NCI-H1417 treated with DMSO at 0.1 percent for 48 hours (cell line): ENCODE measurements around the gene CDH1.
A peak's percentile ranks its signal among the peaks of the same experiment; 100 is the strongest.
"Not testable (repeated sequence)": the region's sequence is repeated elsewhere in the genome, so short reads cannot be mapped to it uniquely, and the experiment has no call there.

ENCODE experiments used
- DNase-seq: peaks from one replicate; lab custom pipeline; 2025; lab: John Stamatoyannopoulos, UW

The CDH1 gene

DNA sequence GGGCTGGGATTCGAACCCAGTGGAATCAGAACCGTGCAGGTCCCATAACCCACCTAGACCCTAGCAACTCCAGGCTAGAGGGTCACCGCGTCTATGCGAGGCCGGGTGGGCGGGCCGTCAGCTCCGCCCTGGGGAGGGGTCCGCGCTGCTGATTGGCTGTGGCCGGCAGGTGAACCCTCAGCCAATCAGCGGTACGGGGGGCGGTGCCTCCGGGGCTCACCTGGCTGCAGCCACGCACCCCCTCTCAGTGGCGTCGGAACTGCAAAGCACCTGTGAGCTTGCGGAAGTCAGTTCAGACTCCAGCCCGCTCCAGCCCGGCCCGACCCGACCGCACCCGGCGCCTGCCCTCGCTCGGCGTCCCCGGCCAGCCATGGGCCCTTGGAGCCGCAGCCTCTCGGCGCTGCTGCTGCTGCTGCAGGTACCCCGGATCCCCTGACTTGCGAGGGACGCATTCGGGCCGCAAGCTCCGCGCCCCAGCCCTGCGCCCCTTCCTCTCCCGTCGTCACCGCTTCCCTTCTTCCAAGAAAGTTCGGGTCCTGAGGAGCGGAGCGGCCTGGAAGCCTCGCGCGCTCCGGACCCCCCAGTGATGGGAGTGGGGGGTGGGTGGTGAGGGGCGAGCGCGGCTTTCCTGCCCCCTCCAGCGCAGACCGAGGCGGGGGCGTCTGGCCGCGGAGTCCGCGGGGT is at the start of gene CDH1:
TSS of gene CDH1 (plus strand) at position 247 of the 684 bp plus-strand sequence. CDS start at position 371, 124 bp downstream.
- DNase-seq: no peak

DNA sequence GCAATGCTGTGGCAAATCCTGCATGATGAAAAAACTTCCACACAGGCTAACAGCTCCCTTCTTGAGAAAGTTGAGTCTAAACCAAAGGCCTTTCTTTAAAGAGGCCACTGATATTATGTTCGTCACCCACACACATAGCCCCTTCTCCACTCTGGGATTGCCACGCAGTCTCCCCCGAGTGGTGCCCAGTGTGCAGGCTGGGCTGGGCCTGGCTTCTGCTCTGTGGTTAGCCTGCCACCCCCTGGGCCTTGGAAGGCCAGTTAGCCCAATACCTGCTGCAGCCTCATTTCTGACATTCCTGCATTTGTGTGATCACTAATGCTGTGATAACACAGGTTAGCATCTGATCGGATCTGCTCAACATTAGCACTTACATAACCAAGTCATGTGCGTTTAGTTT is 47.2 kb upstream of the CDH1 start:
- DNase-seq: no peak

DNA sequence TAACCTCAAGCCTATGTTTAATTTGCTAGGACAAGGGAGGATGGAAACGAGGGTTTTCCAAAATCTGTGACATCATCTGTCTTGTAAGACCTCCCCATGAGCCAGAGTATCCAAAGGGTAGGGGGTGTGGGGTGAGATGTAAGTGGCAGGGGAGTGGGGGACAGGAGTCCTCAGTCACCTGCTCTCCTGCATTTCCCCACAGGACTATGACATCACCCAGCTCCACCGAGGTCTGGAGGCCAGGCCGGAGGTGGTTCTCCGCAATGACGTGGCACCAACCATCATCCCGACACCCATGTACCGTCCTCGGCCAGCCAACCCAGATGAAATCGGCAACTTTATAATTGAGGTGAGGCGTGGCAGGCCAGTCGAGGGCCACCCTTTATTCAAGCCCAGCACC is 41.5 kb upstream of the CDH1 start:
- no peak for DNase-seq

DNA sequence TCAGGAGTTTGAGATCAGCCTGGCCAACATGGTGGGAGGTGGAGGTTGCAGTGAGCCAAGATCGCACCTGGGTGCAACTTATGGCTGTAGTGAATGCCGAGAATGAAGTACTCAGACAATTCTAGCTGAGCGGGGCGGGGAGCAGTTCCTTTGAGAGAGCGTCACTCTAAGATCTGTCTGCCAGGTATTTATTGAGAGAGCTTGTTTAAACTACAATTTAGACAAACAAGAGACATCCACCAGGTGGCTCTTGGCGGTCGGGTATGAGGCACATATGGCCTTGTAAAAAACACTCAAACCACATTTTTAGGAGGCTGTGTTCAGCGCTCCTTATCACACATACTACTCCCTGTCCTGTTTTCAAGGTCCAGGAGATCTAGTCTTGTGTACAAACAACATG is 40.6 kb upstream of the CDH1 start:
- DNase-seq: no peak

DNA sequence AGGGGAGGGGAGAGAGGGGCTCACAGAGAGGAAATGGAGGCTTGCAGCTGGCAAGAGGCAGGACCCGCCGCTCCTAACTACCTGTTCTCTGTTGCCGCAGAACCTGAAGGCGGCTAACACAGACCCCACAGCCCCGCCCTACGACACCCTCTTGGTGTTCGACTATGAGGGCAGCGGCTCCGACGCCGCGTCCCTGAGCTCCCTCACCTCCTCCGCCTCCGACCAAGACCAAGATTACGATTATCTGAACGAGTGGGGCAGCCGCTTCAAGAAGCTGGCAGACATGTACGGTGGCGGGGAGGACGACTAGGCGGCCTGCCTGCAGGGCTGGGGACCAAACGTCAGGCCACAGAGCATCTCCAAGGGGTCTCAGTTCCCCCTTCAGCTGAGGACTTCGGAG is 39.0 kb upstream of the CDH1 start:
- no peak for DNase-seq

DNA sequence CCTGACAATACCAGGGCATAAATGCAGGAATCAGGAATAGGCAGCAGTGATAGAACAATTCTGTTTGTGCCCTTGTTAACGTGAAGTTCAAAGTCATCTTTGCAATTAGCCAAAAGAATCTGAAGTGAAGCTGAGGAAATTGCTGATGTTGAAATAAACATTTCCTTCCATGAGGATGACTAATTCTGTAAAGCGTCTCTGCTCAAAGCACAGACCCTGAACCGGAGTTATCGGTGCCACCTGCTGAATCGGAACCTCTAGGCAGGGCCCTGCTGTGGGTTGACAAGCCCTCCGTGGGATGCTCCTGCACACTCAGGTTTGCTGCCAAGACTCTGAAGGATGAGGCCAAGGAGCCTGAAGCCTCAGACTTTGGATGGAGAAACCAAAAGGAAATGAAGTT is 37.0 kb upstream of the CDH1 start:
- no peak for DNase-seq

DNA sequence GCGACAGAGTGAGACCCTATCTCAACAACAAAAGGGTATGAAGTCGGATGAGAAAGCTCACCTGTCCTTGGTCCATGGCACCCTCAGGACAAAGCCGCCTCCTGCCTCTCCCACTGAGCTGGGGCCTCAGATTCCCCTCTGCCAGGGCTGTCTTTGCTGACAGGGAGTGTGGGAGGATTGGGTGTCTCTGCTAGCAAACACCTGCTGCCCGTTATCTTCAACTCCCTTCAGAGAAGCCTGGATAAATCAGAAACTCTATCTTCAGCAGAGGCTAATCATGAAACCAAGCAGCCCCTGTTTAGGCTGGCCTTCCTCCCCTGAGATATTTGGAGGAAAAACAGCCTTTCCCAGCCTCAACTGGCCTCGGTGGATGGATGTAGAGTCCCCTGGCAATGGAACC is 36.3 kb upstream of the CDH1 start:
- DNase-seq: no peak

DNA sequence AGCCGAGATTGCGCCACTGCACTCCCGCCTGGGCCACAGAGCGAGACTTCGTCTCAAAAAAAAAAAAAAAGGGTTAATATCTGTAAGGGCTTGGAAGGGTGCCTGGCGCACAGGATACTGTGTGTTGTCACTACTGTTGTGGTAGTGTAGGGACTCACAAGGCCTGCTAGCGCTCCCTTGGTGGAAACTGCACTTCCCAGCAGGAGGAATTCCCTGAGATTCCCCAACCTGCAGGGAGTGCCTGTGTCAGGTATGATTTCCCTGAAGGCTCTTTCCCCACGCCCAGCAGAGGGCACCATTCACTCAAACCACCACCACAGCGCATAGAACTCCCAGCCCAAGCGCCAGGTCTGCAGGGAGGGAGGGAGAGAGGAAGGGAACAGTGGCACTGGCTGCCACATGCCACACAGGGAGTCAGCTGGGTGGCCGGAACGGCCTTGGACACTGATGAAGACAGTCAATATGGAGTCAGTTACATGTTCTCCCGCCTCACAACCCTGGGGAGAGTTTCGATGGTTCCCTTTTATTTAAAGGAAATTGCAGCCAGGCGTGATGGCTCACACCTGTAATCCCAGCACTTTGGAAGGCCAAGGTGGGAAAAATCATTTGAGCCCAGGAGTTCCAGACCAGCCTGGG is 32.7 kb upstream of the CDH1 start:
- peak; percentile 36 for DNase-seq

DNA sequence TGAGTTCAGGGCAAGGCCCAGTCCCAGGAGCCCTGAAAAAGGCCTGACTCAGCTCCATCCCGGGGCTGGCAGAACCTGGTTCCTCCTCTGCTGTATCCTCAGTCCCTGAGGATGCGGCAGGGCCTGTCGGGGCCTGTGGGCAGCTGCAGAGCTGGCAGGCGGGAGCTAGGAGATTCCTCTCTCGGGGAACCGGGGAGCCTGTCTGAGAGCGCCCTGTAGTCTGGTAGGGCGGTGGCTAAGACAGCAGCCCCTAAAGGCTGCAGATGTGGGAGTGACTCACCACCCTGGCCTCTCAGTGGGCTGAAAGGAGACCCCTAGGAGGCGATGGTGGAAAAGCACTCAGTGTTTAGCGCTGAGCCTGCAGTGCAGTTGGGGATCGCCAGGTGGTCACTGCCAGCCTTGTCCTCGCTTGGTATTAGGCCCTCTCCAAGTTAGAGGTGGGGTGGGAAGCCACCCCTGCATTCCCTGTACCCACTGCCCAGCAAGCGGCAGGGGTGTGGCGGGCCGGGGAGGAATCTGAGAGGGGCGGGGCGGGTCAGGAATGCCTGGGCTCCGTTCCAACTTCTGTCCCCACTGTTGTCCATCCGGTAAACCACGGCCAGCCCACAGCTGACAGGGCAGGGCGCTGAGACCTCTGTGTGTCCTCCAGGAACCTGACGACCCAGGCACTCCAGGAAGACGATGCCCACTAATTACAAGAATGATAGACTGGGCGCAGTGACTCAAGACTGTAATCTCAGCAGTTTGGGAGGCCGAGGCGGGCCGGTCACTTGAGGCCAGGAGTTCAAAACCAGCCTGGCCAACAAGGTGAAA is 29.5 kb upstream of the CDH1 start:
- no peak for DNase-seq

DNA sequence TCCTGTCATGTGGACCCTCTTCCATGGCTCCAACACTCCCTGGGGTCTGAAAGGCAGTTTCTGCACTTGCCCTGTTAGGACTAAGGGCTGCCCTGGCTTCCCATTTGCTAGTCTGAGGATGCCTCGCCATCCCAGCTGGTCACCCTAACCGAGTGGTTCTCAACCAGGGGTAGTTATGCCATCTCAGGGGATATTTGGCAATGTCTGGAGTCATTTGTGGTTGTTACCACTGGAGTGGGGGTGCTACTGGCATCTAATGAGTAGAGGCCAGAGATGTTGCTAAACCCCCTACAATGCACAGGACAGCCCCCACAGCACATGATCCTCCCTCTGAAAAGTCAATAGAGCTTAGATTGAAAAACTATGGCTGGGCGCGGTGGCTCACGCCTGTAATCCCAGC is 26.9 kb upstream of the CDH1 start:
- DNase-seq: no peak

DNA sequence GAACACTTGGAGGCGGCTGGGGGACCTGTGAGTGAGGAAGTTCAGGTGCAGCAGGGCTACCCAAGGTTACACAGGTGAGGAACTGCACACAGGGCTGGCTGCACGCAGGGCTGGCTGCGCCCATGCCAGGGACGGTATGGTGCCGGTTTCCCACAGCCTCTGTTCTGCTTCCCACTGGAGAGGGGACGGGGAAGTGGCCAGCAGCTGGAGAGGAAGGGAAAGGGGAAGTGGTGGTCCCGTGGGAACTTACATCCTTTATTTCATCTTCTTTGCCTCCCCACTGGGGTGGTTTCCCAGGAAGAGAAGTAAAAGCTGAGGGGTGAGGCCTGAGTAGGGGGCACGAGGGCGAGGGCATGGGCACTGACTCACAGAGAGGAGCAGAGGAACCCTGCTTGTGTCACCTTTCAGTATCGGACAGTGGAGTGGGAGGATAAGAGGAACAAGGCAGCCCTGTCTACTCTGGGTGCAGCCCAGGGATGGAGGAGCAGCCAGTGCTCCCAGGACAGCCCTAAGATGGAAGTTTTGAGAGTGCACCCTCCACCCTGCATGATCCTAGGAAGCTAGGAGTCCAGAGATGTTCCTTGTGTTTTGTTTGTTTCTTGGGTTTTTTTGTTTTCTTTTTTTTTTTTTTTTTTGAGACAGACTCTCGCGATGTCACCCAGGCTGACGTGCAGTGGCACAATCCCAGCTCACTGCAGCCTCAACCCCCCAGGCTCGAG is 25.5 kb upstream of the CDH1 start:
- no peak for DNase-seq

DNA sequence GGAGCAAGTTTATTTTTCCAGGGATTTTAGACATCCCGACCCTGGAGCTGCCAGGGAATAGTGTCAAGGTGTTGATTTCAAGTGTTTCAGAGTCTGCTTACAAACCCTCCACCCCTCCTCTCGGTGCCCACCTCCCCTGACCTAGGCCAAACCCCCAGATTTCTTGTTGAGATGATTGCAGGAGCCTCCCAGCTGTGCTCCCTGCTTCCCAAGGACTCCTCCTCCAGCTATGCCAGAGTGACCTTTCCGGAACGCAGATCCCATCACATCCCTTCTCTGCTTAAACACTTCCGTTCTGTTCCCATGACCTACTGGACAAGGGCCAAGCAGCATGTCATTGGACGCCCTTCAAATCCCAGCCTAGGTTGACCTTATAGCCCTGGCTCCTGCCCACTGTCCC is 23.7 kb upstream of the CDH1 start:
- DNase-seq: no peak

DNA sequence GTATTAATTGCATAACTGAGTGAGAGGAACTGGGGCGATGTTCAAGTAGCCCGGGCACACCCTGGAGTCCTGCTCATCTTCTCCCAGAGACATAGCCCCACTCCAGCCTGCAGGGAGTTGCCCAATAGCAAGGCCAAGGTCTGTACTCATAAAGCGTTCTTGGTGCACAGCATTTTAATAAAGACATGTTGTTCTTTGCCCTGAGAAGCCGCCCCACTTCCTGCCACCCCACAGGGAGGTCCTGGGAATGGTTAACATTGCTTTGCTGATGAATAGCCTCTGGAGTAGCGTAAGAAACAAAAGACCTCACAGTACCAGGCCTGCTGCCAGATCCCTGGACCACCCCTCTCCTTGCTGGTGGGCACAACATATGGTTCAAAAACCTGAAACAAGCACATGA is 21.6 kb upstream of the CDH1 start:
- DNase-seq: no peak

DNA sequence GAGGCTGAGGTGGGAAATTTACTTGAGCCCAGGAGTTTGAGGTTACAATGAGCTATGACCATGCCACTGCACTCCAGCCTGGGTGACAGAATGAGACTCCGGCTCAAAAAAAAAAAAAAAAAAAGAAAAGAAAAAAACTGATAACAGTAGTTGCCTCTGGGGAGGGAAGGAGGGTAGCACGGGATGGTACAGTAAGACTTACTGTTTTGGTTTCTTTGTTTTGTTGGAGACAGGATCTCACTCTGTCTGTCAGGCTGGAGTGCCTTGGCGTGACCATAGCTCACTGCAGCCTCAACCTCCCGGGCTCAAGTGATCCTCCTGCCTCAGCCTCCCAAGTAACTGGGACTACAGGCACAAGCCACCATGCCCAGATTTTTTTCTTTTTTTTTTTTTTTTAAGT is 20.6 kb upstream of the CDH1 start:
- not testable (repeated sequence) for DNase-seq

DNA sequence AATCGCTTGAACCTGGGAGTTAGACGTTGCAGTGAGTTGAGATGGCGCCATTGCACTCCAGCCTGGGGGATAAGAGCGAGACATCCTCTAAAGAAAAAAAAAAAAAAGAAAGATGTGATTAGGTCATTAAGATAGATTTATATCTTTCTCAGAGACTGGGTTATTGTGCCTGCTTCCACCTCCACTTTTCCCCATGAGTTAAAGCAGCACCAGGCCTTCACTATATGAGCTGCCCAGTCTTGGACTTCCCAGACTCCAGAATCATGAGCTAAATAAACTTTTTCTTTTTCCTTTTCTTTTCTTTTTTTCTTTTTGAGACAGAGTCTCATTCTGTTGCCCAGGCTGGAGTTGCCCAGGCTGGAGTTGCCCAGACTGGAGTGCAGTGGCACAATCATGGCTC is 19.4 kb upstream of the CDH1 start:
- DNase-seq: no peak

DNA sequence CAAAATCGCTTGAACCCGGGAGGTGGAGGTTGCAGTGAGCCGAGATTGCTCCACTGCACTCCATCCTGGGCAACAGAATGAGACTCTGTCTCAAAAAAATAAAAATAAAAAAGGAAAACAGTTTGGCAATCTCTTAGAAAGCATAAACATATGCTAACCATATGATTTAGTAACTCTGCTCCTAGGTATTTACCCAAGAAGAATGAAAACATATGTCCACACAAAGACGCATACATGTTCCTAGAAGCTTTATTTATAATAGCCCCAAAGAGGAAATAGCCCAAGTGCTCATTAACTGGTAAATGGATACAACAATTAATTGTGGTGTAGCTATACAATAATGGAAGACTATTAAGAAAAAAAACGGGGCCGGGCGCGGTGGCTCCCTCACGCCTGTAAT is 18.5 kb upstream of the CDH1 start:
- DNase-seq: no peak

DNA sequence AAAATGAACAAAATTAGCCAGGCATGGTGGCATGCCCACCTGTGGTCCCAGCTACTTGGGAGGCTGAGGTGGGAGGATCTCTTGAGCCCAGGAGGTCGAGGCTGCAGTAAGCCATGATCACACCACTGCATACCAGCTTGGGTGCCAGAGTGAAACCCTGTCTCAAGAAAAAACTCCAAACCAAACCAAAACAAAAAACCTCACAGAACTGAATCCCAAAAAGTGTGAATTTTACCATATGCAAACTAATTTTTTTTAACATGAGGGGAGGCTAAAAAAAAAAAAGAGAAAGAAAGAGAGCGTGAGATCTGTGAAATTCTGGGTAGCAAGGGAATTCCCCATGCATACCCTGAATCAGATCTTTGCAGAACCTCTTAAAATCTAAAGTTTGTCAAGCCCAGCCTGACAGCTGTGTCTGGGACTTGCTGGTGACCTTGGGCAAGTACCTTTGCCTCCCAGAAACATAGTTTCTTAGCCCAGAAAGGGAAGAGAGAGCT is 17.1 kb upstream of the CDH1 start:
- DNase-seq: no peak

DNA sequence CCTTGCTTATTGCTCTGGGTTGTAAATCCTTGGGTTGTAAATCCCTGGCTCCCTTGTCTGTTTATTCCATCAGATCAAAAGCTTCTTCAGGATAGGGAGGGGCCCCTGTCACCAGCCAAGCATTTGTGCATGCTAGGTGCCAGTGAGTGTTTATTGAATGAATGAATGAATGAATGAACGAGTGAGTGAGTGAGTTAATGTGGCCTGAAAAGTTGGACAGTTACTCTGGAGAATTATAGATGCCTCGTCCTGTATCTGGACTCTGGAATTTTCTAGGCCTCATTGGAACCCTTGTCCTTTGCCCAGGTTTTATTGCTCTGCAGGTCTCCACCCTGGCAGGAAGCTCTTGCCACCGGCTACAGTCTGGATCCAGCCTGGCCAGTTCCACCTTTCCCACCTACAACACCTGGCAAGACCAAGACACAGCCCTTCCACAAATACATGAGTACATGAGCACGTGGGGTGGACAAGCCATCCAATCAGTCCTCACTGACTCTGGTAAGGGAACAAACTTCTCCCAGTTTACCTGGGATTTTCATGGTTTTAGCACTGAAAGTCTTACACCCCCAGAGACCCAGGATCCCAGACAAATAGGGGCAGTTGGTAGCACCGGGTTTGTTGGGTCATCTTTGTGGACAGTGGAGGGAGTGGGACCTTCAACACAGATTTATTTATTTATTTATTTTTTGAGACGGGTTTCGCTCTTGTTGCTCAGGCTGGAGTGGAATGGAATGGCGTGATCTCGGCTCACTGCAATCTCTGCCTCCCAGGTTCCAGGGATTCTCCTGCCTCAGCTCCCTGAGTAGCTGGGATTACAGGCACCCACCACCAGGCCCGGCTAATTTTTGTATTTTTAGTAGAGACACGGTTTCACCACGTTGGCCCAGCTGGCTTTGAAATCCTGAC is 14.7 kb upstream of the CDH1 start:
- DNase-seq: no peak

DNA sequence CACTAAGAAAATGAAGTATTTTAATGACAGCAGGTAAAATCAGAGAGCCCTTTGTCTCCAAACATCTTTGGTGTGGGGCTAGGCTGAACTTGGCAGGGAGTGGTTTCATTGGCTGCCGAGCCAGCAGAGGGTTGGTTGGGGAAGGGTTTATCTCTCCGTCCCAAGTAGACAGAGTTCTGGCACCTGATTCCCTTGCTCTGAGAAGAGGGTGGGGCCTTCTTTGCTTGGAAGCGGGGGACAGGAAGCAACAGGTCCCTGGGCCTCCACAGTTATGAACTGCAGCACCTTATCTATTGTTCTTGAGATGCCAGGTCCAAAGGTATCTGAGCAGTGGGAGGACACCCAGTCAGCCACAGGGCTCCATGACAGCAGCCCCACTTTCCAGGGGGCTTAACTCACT is 12.3 kb upstream of the CDH1 start:
- no peak for DNase-seq

DNA sequence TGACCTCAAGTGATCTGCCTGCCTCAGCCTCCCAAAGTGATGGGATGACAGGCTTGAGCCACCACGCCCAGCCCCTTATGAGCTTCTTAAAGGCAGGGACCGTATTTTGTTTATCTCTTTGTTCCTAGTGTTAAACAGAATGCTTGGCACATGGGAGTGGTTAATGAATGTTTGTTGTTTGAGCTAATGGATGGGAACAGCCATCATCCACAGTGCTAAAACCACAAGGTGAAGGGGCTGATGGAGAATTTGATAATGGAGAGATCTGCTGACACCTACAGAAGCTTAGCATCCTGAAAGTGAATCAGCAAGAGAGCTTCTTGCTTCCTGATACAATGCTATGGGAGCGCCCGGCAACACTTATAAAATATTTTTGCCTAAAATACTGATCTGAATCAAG is 8.6 kb upstream of the CDH1 start:
- no peak for DNase-seq

DNA sequence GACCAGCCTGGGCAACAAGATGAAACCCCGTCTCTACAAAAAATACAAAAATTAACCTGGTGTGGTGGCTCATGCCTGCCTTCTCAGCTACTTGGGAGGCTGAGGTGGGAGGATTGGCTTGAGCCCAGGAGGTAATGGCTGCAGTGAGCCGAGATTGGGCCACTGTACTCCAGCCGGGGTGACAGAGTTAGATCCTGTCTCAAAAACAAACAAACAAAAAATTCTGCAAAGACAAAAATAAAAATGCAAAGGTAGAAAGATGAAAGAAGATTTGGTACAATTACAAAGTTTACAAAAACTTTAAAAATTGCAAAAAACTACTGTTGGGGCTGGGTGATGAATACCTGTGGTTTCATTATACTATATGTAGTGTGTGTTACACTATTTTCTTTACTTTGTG is 5.5 kb upstream of the CDH1 start:
- no peak for DNase-seq
